DMS 273 treated with DMSO at 0.1 percent for 48 hours (cell line): ENCODE data around the gene MAGEE2.
"Not testable (repeated sequence)": the region's sequence is repeated elsewhere in the genome, so short reads cannot be mapped to it uniquely, and the experiment has no call there.

Source experiments
- DNase-seq: peaks from one replicate; lab custom pipeline; 2025; lab: John Stamatoyannopoulos, UW

MAGEE2 gene

GRCh38 chrX:75784680-75785491 lies at the start of gene MAGEE2:
TSS of gene MAGEE2 (minus strand) at chrX:75785254. CDS start at chrX:75785051, 203 bp downstream.
- no peak for DNase-seq

GRCh38 chrX:75786290-75786689 lies 1.2 kb upstream of the MAGEE2 start:
- no peak for DNase-seq

- DNase-seq, result no peak
These were observed 3.4 kb downstream of the MAGEE2 start for GRCh38 chrX:75781611-75782010.

GRCh38 chrX:75768063-75768462 lies 17.0 kb downstream of the MAGEE2 start:
- not testable (repeated sequence) for DNase-seq

- no peak for DNase-seq
These were observed 36.6 kb downstream of the MAGEE2 start for GRCh38 chrX:75748431-75748830.

GRCh38 chrX:75746891-75747639 lies 38.0 kb downstream of the MAGEE2 start:
- DNase-seq, result no peak
